ENCODE data around the gene NGEF.
"Not testable (repeated sequence)": the region's sequence is repeated elsewhere in the genome, so short reads cannot be mapped to it uniquely, and the experiment has no call there.

The NGEF gene

DNA sequence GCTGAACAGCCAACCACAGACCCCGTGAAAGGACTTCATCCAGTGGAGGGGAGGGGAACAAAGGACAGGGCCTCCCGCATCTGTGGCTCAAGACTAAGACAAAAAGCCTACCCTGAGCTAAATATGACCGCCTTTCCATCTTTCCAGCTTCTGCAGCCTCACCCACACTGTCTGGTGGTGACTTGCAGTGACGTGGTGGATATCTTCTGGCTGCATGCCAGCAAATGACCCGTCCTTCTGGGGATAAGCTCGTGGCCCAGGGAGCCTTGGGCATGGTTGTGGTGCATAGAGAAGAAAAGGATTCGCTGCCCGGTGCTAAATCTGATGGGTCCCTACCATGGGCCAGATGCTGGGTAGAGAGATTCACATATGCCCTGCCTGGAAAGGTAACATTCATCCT, 8.7 kb upstream of the NGEF start:
- DNase-seq (ENCODE audit: low read depth), result no peak

DNA sequence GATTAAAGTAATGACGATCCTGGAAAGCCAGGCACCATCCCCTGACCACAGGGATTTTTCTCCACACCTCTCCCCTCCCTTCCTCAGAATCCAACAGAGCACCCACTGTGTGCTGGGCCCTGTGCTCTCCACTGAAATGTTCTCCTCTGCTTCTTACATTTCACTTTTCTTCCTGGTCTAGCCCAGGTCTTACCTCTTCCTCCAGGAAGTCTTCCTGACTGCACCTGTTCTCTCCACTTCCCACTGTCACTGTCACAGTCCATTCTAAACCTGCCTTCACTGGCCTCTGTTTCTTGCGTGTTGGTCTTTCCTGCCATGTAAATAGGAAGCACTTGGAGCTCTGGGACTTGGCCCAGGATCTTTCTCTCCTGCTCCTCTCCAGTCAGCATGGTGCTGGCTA, 7.4 kb upstream of the NGEF start:
- DNase-seq (ENCODE audit: low read depth), result no peak

DNA sequence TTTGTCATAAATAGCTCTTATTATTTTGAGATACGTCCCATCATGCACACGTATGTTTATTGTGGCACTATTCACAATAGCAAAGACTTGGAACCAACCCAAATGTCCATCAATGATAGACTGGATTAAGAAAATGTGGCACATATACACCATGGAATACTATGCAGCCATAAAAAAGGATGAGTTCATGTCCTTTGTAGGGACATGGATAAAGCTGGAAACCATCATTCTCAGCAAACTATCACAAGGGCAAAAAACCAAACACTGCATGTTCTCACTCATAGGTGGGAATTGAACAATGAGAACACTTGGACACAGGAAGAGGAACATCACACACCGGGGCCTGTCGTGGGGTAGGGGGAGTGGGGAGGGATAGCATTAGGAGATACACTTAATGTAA, 6.6 kb upstream of the NGEF start:
- not testable (repeated sequence) for DNase-seq (ENCODE audit: low read depth)

DNA sequence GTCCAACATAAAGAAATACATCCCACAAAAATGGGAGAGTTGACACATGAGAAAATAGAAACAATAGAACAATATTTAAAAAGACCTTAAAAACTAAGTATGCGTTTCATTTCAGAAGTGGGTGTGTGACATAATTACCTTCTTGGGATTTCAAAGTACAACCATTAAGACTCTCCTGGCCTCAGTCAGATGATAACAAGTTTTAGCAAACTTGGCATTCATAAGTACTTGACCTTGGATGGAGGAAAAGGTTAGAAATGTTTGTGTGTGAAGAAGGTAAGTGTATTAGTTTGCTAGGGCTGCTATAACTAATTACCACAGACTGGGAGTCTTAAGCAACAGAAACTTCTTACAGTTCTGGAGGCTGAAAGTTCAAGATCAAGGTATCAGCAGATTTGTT, 4.9 kb upstream of the NGEF start:
- no peak for DNase-seq (ENCODE audit: low read depth)

DNA sequence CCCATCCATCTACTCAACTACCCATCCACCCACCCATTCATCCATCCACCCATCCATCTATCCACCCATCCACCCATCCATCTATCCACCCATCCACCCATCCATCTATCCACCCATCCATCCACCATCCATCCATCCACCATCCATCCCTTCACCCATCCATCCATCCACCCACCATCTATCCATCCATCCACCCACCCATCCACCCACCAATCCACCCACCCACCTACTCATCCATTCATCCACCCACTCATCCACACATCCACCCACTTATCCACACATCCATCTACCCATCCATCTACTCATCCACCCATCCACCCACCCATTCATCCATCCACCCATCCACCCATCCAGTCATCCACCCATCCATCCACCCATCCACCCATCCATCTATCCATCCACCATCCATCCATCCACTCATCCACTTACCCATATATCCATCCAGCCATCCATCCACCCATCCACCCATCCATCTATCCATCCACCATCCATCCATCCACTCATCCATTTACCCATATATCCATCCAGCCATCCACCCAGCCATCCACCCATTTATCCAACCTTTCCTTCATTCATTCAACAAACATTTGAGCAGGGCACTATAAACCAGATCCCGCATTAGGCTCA, 2.1 kb upstream of the NGEF start:
- DNase-seq (ENCODE audit: low read depth), result no peak

DNA sequence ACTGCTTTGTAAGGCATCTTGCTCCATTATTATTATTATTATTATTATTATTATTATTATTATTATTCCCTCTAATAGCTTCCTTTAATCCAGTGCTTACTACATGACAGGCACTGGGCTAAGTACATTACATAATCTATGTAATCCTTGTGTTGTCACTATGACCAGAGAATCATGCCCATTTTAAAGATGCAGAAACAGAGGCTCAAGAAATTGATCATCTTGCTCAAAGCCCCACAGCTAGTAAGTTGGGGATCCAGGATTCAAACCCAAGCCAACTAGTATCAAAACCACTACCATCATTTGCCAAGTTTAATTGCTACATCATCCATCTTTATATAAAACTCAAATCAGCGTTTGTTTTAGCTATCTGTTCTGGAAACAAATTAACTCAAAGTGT, 594 bp upstream of the NGEF start:
- DNase-seq (ENCODE audit: low read depth), result no peak

DNA sequence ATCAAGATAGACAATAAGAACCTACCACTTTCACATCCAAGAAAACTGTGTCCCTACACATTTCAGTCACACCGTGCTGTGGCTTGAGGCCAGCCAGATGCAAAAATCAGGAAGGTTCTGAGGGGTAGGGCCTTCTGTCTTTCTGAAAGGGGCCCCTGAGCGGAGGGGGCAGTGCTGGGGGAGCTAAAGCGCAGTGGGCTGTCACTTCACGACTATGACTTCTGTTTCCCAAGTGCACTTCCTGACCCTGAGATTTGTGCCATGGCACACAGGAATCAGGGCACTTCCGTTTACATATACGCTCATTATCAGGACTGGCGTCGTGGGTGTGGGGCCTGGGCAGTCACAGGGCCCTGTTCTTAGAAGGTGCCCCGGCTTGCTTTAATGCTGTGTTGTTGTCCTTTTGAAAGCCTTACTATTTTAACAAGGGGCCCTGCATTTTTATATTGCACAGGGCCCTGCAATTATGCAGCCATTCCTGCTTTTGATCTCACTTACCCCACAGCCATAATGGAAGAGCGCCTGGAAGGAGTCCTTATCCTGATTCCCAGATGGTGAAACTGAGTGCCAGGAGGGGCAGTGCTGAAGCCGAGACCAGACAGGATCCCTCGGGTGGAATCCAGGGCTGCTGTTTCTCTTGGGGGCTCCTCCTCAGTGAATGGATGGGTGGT, 620 bp downstream of the NGEF start:
- no peak for DNase-seq (ENCODE audit: low read depth)

DNA sequence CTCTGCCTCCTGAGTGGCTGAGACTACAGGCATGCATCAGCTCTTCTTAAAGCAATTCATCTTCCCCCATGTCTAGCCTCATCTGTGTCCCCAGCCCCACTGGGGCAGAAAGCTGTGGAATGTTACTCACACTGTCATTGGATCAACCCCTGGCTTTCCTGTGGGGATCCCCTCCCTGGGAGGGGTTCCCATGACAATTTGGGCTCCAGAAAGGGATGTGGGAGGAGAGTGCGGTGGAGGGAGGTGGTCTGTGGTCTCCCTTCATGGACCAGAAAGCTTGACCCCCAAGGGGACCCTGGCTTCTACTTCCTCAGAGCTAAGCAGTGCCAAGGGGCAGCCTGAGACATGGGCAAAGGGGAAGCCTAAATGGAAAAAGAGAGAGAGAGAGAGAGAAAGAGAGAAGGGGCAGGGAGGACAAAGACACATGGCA, 1.3 kb downstream of the NGEF start:
- no peak for DNase-seq (ENCODE audit: low read depth)

DNA sequence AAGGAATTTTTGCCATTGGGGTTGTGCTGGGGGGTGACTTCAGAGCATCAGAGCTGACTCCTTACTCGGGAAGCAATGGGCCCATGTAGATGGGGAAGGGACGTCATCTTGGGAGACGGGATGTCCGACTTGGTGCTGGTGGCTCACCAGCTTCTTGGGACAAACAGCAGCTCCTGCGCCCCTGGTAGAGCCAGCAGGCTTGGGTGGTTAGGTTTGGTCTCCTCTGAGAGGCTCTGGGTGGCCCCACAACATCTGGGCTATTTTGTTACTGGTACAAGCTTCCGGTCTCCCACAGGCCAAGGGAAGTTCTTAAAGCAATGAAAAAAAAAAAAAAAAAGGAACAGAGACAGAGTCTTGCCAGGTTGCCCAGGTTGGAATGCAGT, 1.8 kb downstream of the NGEF start:
- DNase-seq (ENCODE audit: low read depth), result no peak

DNA sequence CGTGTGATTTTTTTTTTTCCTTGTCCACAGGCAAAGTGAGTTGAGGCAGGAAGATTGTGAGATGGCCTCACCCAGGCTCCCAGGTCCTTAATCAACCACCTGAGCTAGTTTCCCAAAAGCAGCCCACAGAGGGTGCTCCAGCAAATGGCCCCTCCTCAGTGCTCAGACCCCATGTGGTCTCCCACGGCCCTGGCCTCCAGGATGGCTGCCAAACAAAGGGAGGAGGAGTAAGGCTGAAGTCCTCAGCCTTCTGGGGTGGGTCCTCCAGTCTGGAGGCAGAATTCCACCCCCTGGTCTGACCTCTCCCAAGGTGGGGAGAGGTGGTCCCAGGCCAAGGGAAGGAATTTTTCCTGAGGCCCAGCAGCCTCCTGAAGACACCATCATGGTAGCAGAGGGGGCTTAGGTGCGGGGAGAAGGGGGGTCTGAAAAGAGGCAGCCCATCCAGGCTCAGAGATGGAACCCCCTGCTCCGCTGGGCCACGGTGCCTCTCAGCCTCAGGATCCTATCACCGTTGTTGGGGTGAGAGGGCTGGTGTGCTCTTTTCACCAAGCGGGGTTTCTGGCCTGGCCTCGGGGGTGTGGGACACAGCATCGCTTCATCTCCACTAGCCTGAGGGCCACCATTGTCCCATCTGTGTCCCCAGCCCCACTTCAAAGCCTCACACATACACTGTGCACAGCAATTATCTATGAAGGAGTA, 2.3 kb downstream of the NGEF start:
- DNase-seq (ENCODE audit: low read depth), result no peak

DNA sequence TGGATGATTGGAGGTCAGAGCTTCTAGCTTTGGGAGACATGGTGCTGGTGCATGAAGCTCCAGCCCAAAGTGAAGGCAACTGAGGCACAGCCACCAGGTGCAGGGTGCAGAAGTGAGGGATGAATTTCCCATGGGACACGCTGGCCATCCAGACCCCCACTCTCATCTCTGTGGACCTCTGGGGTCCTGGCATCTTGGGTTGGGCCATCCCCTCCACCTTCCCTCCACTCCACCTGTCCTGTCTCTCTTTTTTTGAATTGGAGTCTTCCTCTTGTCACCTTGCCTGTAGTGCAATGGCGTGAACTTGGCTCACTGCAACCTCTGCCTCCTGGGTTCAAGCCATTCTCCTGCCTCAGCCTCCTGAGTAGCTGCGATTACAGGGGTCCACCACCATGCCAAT, 3.4 kb downstream of the NGEF start:
- no peak for DNase-seq (ENCODE audit: low read depth)

DNA sequence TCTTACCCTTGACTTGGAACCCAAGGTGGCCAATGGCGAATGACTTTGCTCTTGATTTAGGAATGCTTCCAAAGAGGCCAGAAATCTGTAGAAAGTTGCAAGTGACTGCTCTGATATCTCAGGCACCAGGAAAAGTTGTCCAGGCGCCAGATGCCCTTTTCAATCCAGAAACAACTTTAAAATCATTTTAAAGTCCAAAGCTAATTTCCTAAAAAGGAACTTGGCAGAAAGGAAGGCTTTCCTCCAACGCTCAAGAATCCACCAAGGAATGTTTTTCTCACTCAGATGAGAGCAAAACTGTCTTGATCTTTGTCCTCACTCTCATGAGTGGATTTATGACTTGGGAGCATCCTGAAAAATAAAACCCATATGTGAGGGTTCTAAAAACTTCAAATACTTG, 5.3 kb downstream of the NGEF start:
- DNase-seq (ENCODE audit: low read depth), result no peak

DNA sequence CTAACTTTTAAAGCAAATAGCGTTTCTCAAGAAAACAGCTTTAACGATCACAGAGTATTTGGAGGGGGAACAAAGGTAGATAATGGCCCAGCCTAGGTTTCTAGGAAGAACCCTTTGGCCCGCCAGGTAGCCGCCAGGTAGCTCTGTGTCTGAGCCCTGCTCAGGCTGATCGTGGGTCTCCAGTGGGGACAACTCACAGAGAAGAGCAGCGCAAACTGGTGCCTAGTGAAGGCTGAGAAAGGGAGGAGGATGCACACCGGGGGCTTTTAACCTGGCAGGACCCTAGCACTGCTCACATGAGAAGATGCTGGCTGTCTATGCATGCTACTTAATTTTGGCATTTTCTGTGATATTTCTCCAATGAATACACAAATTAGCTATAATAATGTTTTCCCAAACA, 5.8 kb downstream of the NGEF start:
- DNase-seq (ENCODE audit: low read depth), result no peak

DNA sequence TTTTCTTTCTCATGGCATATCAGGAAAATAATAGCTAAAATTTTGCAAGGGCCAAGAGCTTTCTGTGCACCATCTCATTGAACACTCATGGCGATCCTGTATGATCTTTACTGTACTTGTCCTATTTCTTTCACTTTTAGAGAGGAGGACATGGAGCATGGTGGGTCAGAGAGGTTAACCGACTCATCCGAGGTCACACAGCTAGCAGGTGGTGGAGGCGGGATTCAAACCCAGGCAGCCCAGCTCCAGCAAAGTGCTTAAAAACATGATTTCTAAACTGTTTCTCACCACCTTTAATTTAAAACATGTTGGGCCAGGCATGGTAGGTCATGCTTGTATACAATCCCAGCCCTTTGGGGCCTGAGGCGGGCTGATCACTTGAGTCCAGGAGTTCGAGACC, 6.4 kb downstream of the NGEF start:
- no peak for DNase-seq (ENCODE audit: low read depth)

DNA sequence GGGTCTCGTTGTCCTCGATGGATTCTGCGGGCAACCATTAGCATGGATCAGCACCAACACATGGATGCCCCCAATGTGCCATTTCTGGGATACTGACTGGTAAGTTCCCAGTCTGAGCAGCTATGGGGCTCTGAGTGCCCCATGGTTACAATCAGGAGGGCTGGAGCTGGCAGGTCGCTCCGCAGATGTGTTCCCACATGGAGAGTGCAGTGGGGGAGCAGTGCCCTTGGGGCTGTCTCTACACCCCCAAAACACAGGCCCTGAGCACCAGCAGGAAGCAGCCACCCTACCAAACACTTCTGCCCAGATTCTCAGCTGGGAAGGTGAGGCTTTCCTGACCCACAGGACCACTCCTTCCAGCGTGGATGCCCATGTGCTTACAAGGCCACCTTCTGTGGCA, 8.0 kb downstream of the NGEF start:
- no peak for DNase-seq (ENCODE audit: low read depth)

DNA sequence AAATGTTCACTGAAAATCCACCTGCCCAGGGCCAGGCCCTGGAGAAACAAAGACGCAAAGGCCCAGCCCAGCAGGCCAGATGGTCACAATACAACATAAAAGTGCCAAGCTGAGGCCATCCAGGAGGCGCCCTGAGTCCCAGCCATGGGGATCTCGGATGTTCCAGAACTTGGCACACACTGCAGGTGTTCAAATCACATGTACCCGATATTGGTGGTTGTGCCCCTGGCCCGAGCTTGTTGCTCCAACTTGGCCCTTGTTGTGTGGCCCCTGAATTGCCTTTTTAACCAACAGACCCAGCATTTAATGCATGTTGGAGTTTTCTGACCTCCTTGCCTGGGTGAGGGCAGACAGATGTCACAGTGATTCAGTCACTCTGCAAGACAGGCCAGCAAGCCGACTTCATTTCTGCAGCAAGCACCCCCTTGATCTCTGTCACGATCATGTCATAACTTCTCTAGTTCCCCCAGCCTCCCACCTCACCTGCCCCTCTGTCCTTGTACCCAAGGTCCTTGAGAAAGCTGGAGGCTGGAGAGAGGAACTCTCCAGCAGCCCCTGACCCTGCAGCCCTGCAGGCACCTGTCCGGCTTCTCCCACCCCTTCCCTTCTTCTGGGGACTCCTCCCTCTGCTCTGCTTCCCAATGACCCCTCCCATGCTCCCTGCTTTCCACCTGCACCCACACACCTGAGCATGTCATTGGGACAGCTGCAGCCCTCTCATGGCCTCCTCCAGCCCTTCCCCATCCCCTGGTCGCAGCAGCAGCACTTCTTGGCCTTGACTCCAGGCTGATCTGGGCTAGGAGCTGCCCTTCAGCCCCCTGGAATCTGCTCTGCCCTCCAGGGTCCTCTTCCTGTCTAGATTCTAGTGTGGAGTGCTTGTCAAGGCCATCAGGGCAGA, 9.1 kb downstream of the NGEF start:
- no peak for DNase-seq (ENCODE audit: low read depth)

DNA sequence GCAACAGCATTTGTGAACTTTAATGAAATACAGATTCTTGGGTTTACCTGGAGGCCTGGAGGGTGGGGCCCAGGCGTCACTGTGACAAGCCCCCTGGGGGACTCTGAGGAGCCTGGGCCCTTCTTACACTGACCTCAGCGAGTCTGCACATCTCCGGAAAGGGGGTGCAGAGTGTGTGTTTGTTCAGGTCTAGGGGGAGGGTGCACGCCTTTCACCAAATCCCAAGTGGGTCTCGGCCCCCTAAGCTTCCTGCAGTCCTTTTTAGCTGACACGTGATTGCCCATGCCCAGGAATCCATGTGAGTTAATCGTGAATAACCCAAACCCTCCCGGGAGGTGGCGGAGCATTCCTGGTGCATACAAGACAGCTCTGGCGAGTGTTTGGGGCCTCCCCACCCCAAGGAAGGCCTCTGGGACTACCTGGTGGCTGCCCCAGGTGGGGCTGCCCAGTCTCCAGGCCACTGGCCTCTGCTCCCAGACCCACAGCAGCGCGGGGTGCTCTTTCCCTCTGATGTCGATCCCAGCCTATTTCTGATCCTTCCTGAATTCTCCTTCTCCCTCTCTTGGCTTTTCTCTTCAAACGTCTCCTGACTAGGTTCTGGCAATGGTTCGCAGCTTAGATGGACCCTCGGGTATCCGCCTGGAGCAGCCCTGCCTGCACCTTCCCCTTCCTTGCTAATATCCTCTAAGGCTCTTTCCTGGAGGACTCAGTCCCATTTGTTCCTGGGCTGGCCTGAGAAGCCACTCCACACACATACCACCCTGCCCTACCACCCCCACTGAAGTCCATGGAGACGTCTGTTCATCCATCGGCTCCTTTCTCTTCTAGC, 10.0 kb downstream of the NGEF start:
- no peak for DNase-seq (ENCODE audit: low read depth)

DNA sequence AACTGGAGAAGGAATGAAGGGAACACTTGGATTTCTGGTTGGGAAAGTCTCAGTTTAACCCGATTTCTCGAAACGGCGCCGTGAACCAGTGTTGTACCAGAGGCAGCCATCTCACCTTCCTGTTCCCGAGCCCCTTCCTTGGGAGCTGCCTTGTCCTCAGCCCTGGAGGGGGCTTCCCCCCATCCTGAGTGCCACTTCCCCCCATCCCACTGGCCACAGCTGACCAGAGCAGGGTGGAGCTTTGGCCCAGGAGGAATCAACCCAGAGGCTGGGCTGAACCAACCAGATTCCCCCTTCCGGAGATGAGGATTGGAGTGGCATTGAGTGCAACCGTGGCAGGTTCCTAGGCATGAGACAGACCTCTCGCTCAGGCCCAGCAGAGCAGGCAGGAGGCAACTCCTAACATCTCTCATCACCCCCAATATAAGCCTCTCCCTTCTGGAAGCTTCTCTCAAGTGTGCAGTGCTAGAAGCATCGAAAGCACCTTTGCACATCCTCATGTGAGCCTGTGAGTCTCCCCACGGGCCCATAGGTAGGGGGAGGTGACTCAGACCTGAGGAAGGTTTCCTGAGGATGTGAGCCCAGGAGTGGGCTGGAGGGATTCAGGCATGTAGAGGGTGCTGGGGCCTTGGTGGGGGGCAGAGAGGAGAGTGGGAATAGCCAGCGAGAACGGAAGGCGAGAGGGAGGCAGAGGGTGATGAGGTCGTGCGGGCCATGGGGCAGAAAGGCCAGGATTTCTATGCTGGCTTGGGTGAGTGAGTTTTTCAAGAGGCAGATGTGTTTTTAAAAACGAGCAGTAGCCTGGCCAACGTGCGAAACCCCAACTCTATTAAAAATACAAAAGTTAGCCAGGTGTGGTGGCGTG, 11.9 kb downstream of the NGEF start:
- no peak for DNase-seq (ENCODE audit: low read depth)

DNA sequence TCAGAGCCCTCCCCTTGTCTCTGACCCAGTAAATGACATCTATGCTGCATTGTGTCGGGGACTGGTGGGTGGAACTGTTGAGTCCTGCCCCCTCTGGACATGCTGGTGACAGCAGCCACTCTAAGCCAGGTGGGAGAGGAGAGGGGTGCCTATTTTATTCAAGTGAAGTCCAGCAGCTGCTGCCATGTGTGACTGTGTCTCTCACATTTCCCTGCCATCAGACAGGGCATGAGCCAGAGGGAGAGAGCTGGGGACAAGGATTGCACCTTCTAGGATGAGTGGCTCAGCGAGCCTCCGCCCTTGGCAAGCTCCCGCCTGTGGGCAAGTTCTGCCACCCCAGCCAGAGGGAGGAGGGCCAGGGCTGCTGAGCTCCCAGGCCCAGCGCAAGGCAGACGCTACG, 13.7 kb downstream of the NGEF start:
- no peak for DNase-seq (ENCODE audit: low read depth)

DNA sequence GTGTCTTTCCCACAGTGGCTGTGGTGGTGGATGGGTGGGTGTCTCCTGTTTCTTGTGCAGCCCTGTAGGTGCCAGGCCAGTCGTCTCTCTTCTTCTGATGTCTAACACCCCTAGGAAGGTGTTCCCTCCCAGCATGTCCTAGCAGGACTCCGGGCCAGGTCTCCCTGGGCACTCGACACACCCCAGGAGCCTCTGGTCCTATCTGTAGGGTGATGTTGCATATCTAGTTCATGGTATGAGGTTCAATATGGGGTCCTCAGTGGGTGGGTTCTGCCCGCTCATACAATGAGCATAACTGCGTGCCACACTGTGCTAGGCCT, 14.4 kb downstream of the NGEF start:
- DNase-seq (ENCODE audit: low read depth), result no peak
